ENCODE measurements around the gene DOK3. TPM values are rescaled to one million over a fixed set of nuclear protein-coding genes. Genes with fewer than 3 reads are reported as not detected.

DOK3 gene
- 5.3 and 8.1 TPM in 2 replicates for total RNA-seq
- polyA plus RNA-seq = 4.8 and 5.1 TPM in 2 replicates
- polyA plus RNA-seq (2011; cell fraction: cytosol; rRNA removed) = 1.5 and 2.4 TPM in 2 replicates
- polyA plus RNA-seq (2011; cell fraction: nucleus; rRNA removed) = 14.5 and 14.8 TPM in 2 replicates
- 1.1 and 1.5 TPM in 2 replicates for polyA plus RNA-seq (2012)
- polyA minus RNA-seq = 3.6 and 5.2 TPM in 2 replicates
- polyA minus RNA-seq (2011; cell fraction: cytosol; rRNA and poly(A)+ RNA removed) = not detected
- 6.3 TPM in 2 replicates for polyA minus RNA-seq (2011; cell fraction: nucleus; rRNA and poly(A)+ RNA removed)
- Bru-seq, nascent RNA = percentile 37 among the genes with signal in this experiment
- BruChase-seq, experiment 1, labeled RNA remaining after a 6-hour chase = percentile 70 among the genes with signal in this experiment
- BruChase-seq, experiment 2, labeled RNA remaining after a 2-hour chase = percentile 52 among the genes with signal in this experiment
- long read RNA-seq, partial matches to known transcripts = 1 of 7 reads
- long read RNA-seq, other reads (novel, unspliced or antisense) = 5 of 7 reads

GRCh38 chr5:177509381-177509951 is at the start of gene DOK3:
Gene DOK3, minus strand, starts transcription at chr5:177509826. Its CDS starts 286 bp downstream, at chr5:177509540.
- H3K9me1 ChIP-seq (replicated peaks; ENCODE audit: control insufficient read depth, extremely low read depth, insufficient read depth, low read length) = no peaks in the 10 kb centered on the region
- no peak within 1 kb of the TSS for H3K27ac ChIP-seq (ENCODE audit: insufficient read depth, low read depth, low read length)
- TF ChIP-seq JUN (IDR thresholded peaks at IDR 0.05; ENCODE audit: borderline replicate concordance, insufficient read depth, insufficient read length, low read depth) = no peak
- no peak for TF ChIP-seq CTCF (IDR thresholded peaks at IDR 0.05; ENCODE audit: extremely low read depth in 1 of 2, insufficient read depth in 1 of 2, low read depth in 1 of 2, low read length in 2 of 2)
- no peak for TF ChIP-seq MYC (IDR thresholded peaks at IDR 0.05; ENCODE audit: low read depth, low read length)
- no peak for TF ChIP-seq POLR2A (IDR thresholded peaks at IDR 0.05; ENCODE audit: low read depth, low read length)
- TF ChIP-seq EZH2 (IDR thresholded peaks at IDR 0.05; ENCODE audit: borderline replicate concordance, low read depth, low read length, severe bottlenecking) = no peak
- TF ChIP-seq POLR2AphosphoS5 (IDR thresholded peaks at IDR 0.05; ENCODE audit: insufficient read depth, low read depth, low read length) = no peak
- TF ChIP-seq GATA2 (IDR thresholded peaks at IDR 0.05; ENCODE audit: insufficient read depth, insufficient read length, low read depth, low read length) = no peak
- TF ChIP-seq, protein P1, sequence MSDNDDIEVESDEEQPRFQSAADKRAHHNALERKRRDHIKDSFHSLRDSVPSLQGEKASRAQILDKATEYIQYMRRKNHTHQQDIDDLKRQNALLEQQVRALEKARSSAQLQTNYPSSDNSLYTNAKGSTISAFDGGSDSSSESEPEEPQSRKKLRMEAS (IDR thresholded peaks at IDR 0.05; ENCODE audit: insufficient read depth, insufficient read length) = no peak
- TF ChIP-seq FOS (IDR thresholded peaks at IDR 0.05; ENCODE audit: borderline replicate concordance, insufficient read depth, low read length) = no peak
- peaks cover 9% of the 10 kb centered on the region for H3K4me1 ChIP-seq (ENCODE audit: control insufficient read depth, extremely low read depth, insufficient read depth, low read length)
- H3K36me3 ChIP-seq (ENCODE audit: control insufficient read depth in 2 of 2, extremely low read depth in 1 of 2, insufficient read depth in 2 of 2, low read length in 2 of 2) = peaks cover 9 to 34% of the 10 kb centered on the region in 2 experiments
- CTCF ChIA-PET = interaction anchor here (2.2 to 3.8 kb wide), 2 partner anchors 9 to 18 kb away, joined by 6 to 22 read pairs; no protein-coding TSS in a partner anchor
- H3K4me3 ChIP-seq (replicated peaks in 1 of 3; ENCODE audit: insufficient read depth in 1 of 3, low read depth in 1 of 3, low read length in 3 of 3) = peak within 1 kb of the TSS in 1 of 3 experiments; percentile 7
- H3K9me3 ChIP-seq (replicated peaks; ENCODE audit: control insufficient read depth, insufficient read depth, low read length) = no peaks in the 10 kb centered on the region
- intact Hi-C loops (cut with micrococcal nuclease) = loop anchor here (1.0 kb wide), 1 partner anchor 12 kb away; the partner anchor contains the start of gene PDLIM7
- POLR2A ChIA-PET = interaction anchor here (2.5 kb wide), 1 partner anchor 12 kb away, joined by 15 read pairs; the partner anchor contains the start of gene PDLIM7
- no peaks in the 10 kb centered on the region for H3K79me2 ChIP-seq (ENCODE audit: control insufficient read depth, insufficient read depth, low read length)
- H2AFZ ChIP-seq (ENCODE audit: low read depth, low read length) = no peak within 1 kb of the TSS
- no peak for FAIRE-seq
- dilution Hi-C loops (cut with MboI; ENCODE audit: extremely low pct_ligation_motif_present, low sequenced_read_pairs) = no loop called here
- H3K4me2 ChIP-seq (ENCODE audit: insufficient read depth, low read length) = no peak within 1 kb of the TSS
- no peak within 1 kb of the TSS for H3K9ac ChIP-seq (replicated peaks; ENCODE audit: extremely low read depth, insufficient read depth, low read length)
- peak; percentile 21 for DNase-seq (ENCODE audit: low read depth, low spot score)
- no peaks in the 10 kb centered on the region for H4K20me1 ChIP-seq (replicated peaks; ENCODE audit: control insufficient read depth, extremely low read depth, insufficient read depth, low read length)
- BruUV-seq (replicated peaks) = no TSS peak
- no peaks in the 10 kb centered on the region for H3K27me3 ChIP-seq (ENCODE audit: control insufficient read depth in 2 of 2, insufficient read depth in 2 of 2, low read length in 2 of 2)
